HFF-Myc (cell line): ENCODE measurements around the gene RNF112.

Experiments
- DNase-seq: peaks from one replicate; pipeline ENCODE4 v3.0.0-alpha.2; 2011; ENCODE audit warnings: low read depth; ENCODE audit errors: extremely low read depth
- H3K4me3 ChIP-seq: replicated peaks from 2 replicates; pipeline ENCODE4 v1.5.1; 2011; ENCODE audit warnings: low read depth, mild to moderate bottlenecking, control low read depth, low read length
- CTCF ChIP-seq: IDR thresholded peaks from 2 replicates; pipeline ENCODE4 v1.5.1; 2012; ENCODE audit warnings: mild to moderate bottlenecking, low read depth, low read length, control low read depth; ENCODE audit errors: missing control alignments

The RNF112 gene

DNA sequence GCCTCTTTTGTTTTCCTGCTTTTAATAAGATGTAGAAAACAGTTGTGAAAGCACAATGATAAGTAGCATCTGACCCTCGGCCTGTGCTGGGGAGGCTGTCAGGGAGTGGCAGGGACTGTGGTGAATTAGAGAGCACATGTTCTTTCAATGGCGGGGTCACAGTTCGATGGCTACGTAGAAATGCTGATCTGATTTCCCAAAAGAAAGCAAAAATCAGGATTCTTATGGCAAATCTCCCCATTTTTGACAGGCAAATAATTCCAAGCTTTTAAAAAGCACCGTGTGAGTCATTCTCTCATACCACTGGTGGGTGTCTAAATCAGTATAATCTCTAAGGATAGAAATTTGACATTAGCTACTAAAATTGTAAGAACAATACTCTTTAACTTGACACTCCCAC, 36.9 kb upstream of the RNF112 start:
- DNase-seq = no peak
- no peak for TF ChIP-seq CTCF
- no peak overlapping the region for H3K4me3 ChIP-seq

DNA sequence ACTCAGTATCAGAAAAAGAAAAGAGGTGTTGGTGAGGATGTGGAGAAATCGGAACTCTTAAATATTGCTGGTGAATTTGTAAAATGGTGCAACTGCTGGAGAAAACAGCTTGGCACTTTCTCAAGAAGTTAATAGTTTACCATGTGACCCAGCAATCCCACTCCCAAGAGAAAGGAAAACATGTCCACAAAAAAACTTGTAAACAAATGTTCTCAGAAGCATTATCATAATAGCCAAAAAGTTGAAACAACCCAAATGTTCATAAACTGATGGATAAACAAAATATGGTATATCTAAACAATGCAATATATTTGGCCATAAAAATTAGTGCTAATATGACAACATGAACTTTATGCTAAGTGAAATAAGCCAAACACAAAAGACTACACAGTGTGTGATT, 35.3 kb upstream of the RNF112 start:
- no peak for DNase-seq
- H3K4me3 ChIP-seq = no peak overlapping the region
- TF ChIP-seq CTCF = no peak

DNA sequence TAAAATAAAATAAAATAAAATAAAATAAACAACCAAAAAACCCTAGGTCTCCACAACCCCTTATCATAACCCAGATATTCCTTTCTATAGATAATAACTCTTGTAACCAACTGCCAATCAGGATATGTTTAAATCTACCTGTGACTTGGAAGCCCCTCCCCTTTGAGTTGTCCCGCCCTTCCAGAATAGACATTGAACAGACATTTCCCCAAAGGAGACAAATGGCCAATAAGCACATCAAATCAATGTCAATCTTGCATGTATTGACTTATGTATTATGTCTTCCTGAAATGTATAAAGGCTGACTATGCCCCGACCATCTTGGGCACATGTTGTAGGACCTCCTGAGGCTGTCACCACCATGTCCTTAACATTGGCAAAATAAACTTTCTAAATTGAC, 34.2 kb upstream of the RNF112 start:
- no peak for TF ChIP-seq CTCF
- DNase-seq = no peak
- peak overlapping the region; percentile 80 for H3K4me3 ChIP-seq

DNA sequence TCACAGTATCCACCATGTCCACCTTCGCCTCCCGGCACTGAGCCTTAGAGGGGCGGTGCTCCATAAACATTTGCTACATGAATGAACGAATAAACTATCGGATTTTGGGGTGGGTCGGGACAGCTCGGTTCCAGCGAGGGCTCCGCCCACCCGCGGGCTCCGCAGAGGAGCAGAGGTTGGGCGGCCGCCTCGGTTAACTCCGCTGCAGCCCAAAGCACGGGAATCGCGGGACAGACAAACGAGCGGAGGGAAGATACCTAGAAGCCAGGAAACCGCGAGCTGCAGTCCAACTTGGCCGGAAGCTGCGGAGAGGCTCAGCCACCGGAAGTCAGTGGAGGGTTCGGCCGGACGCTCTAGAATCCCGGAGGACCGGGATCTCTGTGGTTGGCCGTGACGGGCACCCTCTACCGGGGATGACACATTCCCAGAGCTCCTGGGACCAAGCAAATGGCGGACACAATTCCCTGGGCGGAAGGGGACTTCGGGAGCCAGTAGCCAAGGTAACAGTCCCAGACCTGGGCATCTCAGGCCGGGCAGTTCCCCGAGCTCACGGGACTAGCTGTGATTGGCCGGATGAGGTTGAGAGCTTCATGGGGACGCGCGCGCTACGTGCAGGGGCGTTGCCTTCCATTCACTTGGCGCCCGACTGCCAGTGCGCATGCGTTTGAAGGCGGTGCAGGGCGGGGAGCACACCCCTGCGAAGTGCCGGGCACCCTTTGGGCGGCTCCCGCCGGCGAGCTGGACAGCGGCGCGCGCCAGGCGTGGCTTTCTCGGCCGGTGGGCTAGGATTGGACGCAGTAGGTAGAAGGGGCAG, 33.2 kb upstream of the RNF112 start:
- TF ChIP-seq CTCF = no peak
- H3K4me3 ChIP-seq = peak overlapping the region; percentile 80
- DNase-seq = peak; percentile 94

GRCh38 chr17:19378416-19379360, 32.3 kb upstream of the RNF112 start, which contains the start of gene MAPK7:
Gene MAPK7, plus strand, starts transcription at chr17:19378498. Its CDS starts 403 bp downstream, at chr17:19378901.
- DNase-seq = no peak

More at GRCh38 chr17:19378416-19379360, 32.3 kb upstream of the RNF112 start, which contains the start of gene MAPK7:
- no peak for TF ChIP-seq CTCF
- peak within 1 kb of the TSS; percentile 80 for H3K4me3 ChIP-seq
